ENCODE data around the gene SLC9B1.

- no peak for TF ChIP-seq CTCF (IDR thresholded peaks at IDR 0.05; ENCODE audit: insufficient read depth, low read length, poor library complexity, severe bottlenecking)
- TF ChIP-seq EZH2phosphoT487 (conservative IDR thresholded peaks at IDR 0.05; ENCODE audit: low read length), result no peak
Observed at GRCh38 chr4:103010804-103011203, 8.7 kb downstream of the SLC9B1 start.
